Measurements from ENCODE around the gene GMPPB.
"Not testable (repeated sequence)": the region's sequence is repeated elsewhere in the genome, so short reads cannot be mapped to it uniquely, and the experiment has no call there.

The GMPPB gene

GRCh38 chr3:49694409-49695070, 29.2 kb downstream of the GMPPB start:
- in situ Hi-C loops (cut with MboI; ENCODE audit: low sequenced_read_pairs), result not testable (repeated sequence)

- in situ Hi-C loops (cut with MboI; ENCODE audit: low sequenced_read_pairs), result not testable (repeated sequence)
These were observed 32.3 kb downstream of the GMPPB start for GRCh38 chr3:49691481-49691880.

GRCh38 chr3:49690856-49691255, 32.9 kb downstream of the GMPPB start:
- in situ Hi-C loops (cut with MboI; ENCODE audit: low sequenced_read_pairs), result not testable (repeated sequence)

GRCh38 chr3:49689908-49690624, 33.7 kb downstream of the GMPPB start:
- in situ Hi-C loops (cut with MboI; ENCODE audit: low sequenced_read_pairs), result not testable (repeated sequence)

- in situ Hi-C loops (cut with MboI; ENCODE audit: low sequenced_read_pairs), result no loop called here
These were observed 34.5 kb downstream of the GMPPB start, which contains the start of the genes MST1 and RNF123 for GRCh38 chr3:49689046-49689907. Gene MST1 (minus strand): TSS chr3:49689474. CDS start chr3:49688691, 783 bp downstream. Gene RNF123 (plus strand): TSS chr3:49689557. CDS start chr3:49691166, 1,609 bp downstream.

- in situ Hi-C loops (cut with MboI; ENCODE audit: low sequenced_read_pairs), result not testable (repeated sequence)
These were observed 35.3 kb downstream of the GMPPB start for GRCh38 chr3:49688338-49689045.

- in situ Hi-C loops (cut with MboI; ENCODE audit: low sequenced_read_pairs), result not testable (repeated sequence)
These were observed 36.3 kb downstream of the GMPPB start for GRCh38 chr3:49687424-49687795.

GRCh38 chr3:49686769-49687423, 36.9 kb downstream of the GMPPB start:
- in situ Hi-C loops (cut with MboI; ENCODE audit: low sequenced_read_pairs), result not testable (repeated sequence)

GRCh38 chr3:49686346-49686745, 37.4 kb downstream of the GMPPB start:
- in situ Hi-C loops (cut with MboI; ENCODE audit: low sequenced_read_pairs), result not testable (repeated sequence)

- in situ Hi-C loops (cut with MboI; ENCODE audit: low sequenced_read_pairs), result not testable (repeated sequence)
These were observed 37.9 kb downstream of the GMPPB start for GRCh38 chr3:49685846-49686245.

- in situ Hi-C loops (cut with MboI; ENCODE audit: low sequenced_read_pairs), result not testable (repeated sequence)
These were observed 38.6 kb downstream of the GMPPB start for GRCh38 chr3:49685103-49685502.

GRCh38 chr3:49684453-49684852, 39.3 kb downstream of the GMPPB start:
- in situ Hi-C loops (cut with MboI; ENCODE audit: low sequenced_read_pairs), result not testable (repeated sequence)

GRCh38 chr3:49683162-49683561, 40.6 kb downstream of the GMPPB start:
- in situ Hi-C loops (cut with MboI; ENCODE audit: low sequenced_read_pairs), result no loop called here

- in situ Hi-C loops (cut with MboI; ENCODE audit: low sequenced_read_pairs), result no loop called here
These were observed 42.2 kb downstream of the GMPPB start for GRCh38 chr3:49681543-49681942.

- in situ Hi-C loops (cut with MboI; ENCODE audit: low sequenced_read_pairs), result no loop called here
These were observed 42.6 kb downstream of the GMPPB start for GRCh38 chr3:49681232-49681522.

GRCh38 chr3:49680493-49681231, 43.1 kb downstream of the GMPPB start:
- in situ Hi-C loops (cut with MboI; ENCODE audit: low sequenced_read_pairs), result no loop called here

GRCh38 chr3:49675912-49676311, 47.8 kb downstream of the GMPPB start:
- in situ Hi-C loops (cut with MboI; ENCODE audit: low sequenced_read_pairs), result no loop called here

GRCh38 chr3:49674497-49674983, 49.2 kb downstream of the GMPPB start:
- in situ Hi-C loops (cut with MboI; ENCODE audit: low sequenced_read_pairs), result no loop called here

- in situ Hi-C loops (cut with MboI; ENCODE audit: low sequenced_read_pairs), result no loop called here
These were observed 49.8 kb downstream of the GMPPB start, which contains the start of gene APEH for GRCh38 chr3:49673715-49674496. Gene APEH (plus strand): TSS chr3:49674351. CDS start chr3:49674402, 51 bp downstream.

Data from hTERT RPE-1 (cell line).